ENCODE data around the gene CD55. TPM values are rescaled to one million over a fixed set of nuclear protein-coding genes. Genes with fewer than 3 reads are reported as not detected.
A peak's percentile ranks its signal among the peaks of the same experiment; 100 is the strongest.

Gene CD55
- total RNA-seq, 1 experiment from 2014 or later = 75.4 TPM

DNA sequence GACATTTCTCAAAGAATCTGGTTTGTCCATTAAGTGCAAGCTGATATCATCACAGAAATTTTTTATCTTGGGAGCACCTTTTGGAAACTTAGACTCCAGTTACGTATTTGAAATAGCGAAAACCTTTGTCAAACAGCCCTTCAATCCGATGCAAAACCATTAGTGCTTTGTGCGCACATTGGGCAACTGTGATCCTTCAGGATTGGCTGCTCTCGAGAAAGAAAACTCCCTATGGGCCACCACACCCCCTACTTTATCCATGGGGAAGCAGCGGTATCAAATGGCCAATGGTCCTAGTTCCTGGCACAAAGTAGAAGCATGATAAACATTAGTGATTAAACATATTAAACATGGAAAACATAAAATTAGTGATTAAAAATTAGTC lies 16.0 kb upstream of the CD55 start:
- CTCF ChIA-PET = no interaction called here
- BruUV-seq (replicated peaks) = no TSS peak
- Histone ChIP-seq H3K9me3 (ENCODE audit: control insufficient read depth in 1 of 2, insufficient read depth in 1 of 2, low read depth in 1 of 2, low read length in 2 of 2) (no peaks in the 10 kb centered on the region), H3K9ac (ENCODE audit: low read length) (no peak overlapping the region), H3K4me2 (ENCODE audit: low read length) (peak overlapping the region; percentile 24; the same call in 1 of the 2 replicates), H3K27me3 (ENCODE audit: insufficient read depth, low read length) (no peaks in the 10 kb centered on the region), H2AFZ (ENCODE audit: low read depth, low read length, poor library complexity, severe bottlenecking) (peak overlapping the region; percentile 81), H4K20me1 (ENCODE audit: insufficient read depth) (no peaks in the 10 kb centered on the region), H3K4me1 (ENCODE audit: control insufficient read depth in 1 of 2, insufficient read depth in 2 of 2, low read length in 2 of 2) (peaks cover 9 to 29% of the 10 kb centered on the region in 2 experiments), H3K27ac (ENCODE audit: low read depth, low read length) (no peak overlapping the region), H3K9me2 (ENCODE audit: insufficient read depth) (no peaks in the 10 kb centered on the region), H3K79me2 (ENCODE audit: insufficient read depth, low read length) (no peaks in the 10 kb centered on the region), H3K4me3 (replicated peaks in 1 of 2; ENCODE audit: low read depth in 1 of 2, low read length in 2 of 2) (no peak overlapping the region), H3K36me3 (ENCODE audit: control insufficient read depth in 1 of 2, insufficient read depth in 2 of 2, low read length in 2 of 2) (no peaks in the 10 kb centered on the region)
- ATAC-seq = no peak
- DNase-seq (ENCODE audit: low read depth, low spot score) = no peak
- intact Hi-C loops (cut with micrococcal nuclease) = no loop called here
- POLR2A ChIA-PET = interaction anchor here (1.0 kb wide), 1 partner anchor 12 kb away, joined by 3 read pairs; no protein-coding TSS in a partner anchor
- TF ChIP-seq POLR2AphosphoS5 (IDR thresholded peaks at IDR 0.05; ENCODE audit: low read depth, low read length) = no peak
- TF ChIP-seq FOSL1 (IDR thresholded peaks at IDR 0.05; ENCODE audit: low read depth) = no peak
- no peak for TF ChIP-seq RAD21 (IDR thresholded peaks at IDR 0.05; ENCODE audit: low read depth)
- TF ChIP-seq, protein P1, sequence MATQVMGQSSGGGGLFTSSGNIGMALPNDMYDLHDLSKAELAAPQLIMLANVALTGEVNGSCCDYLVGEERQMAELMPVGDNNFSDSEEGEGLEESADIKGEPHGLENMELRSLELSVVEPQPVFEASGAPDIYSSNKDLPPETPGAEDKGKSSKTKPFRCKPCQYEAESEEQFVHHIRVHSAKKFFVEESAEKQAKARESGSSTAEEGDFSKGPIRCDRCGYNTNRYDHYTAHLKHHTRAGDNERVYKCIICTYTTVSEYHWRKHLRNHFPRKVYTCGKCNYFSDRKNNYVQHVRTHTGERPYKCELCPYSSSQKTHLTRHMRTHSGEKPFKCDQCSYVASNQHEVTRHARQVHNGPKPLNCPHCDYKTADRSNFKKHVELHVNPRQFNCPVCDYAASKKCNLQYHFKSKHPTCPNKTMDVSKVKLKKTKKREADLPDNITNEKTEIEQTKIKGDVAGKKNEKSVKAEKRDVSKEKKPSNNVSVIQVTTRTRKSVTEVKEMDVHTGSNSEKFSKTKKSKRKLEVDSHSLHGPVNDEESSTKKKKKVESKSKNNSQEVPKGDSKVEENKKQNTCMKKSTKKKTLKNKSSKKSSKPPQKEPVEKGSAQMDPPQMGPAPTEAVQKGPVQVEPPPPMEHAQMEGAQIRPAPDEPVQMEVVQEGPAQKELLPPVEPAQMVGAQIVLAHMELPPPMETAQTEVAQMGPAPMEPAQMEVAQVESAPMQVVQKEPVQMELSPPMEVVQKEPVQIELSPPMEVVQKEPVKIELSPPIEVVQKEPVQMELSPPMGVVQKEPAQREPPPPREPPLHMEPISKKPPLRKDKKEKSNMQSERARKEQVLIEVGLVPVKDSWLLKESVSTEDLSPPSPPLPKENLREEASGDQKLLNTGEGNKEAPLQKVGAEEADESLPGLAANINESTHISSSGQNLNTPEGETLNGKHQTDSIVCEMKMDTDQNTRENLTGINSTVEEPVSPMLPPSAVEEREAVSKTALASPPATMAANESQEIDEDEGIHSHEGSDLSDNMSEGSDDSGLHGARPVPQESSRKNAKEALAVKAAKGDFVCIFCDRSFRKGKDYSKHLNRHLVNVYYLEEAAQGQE (IDR thresholded peaks at IDR 0.05; ENCODE audit: low read depth) = no peak
- no peak for TF ChIP-seq SIN3A (IDR thresholded peaks at IDR 0.05; ENCODE audit: low read depth)
- no peak for TF ChIP-seq SP1 (IDR thresholded peaks at IDR 0.05; ENCODE audit: low read depth)
- no peak for TF ChIP-seq SRF (IDR thresholded peaks at IDR 0.05; ENCODE audit: low read depth)
- TF ChIP-seq MAX (IDR thresholded peaks at IDR 0.05) = no peak
- TF ChIP-seq, protein P2, sequence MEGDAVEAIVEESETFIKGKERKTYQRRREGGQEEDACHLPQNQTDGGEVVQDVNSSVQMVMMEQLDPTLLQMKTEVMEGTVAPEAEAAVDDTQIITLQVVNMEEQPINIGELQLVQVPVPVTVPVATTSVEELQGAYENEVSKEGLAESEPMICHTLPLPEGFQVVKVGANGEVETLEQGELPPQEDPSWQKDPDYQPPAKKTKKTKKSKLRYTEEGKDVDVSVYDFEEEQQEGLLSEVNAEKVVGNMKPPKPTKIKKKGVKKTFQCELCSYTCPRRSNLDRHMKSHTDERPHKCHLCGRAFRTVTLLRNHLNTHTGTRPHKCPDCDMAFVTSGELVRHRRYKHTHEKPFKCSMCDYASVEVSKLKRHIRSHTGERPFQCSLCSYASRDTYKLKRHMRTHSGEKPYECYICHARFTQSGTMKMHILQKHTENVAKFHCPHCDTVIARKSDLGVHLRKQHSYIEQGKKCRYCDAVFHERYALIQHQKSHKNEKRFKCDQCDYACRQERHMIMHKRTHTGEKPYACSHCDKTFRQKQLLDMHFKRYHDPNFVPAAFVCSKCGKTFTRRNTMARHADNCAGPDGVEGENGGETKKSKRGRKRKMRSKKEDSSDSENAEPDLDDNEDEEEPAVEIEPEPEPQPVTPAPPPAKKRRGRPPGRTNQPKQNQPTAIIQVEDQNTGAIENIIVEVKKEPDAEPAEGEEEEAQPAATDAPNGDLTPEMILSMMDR (IDR thresholded peaks at IDR 0.05 in 2 of 3, conservative IDR thresholded peaks at IDR 0.05 in 1 of 3; ENCODE audit: borderline replicate concordance in 1 of 3, insufficient read depth in 1 of 3, low read depth in 2 of 3, low read length in 2 of 3) = no peak
- no peak for TF ChIP-seq ELF1 (IDR thresholded peaks at IDR 0.05; ENCODE audit: borderline replicate concordance, low read depth)
- TF ChIP-seq EZH2phosphoT487 (IDR thresholded peaks at IDR 0.05; ENCODE audit: borderline replicate concordance) = no peak
- TF ChIP-seq ATF3 (IDR thresholded peaks at IDR 0.05) = no peak
- no peak for TF ChIP-seq POLR2A (IDR thresholded peaks at IDR 0.05; ENCODE audit: borderline replicate concordance, extremely low read depth, insufficient read depth, insufficient read length)
- no peak for TF ChIP-seq ZNF274 (IDR thresholded peaks at IDR 0.05; ENCODE audit: low read depth, low read length)
- TF ChIP-seq EGR1 (IDR thresholded peaks at IDR 0.05; ENCODE audit: low read depth) = no peak
- RAD21 ChIA-PET (ENCODE audit: low non-redundant PET in 1 of 2, low total read pairs in 2 of 2, uncharacterized antibody in 2 of 2, unreplicated experiment in 2 of 2) = no interaction called here
